ENCODE results near the gene CALHM2. TPM values are rescaled to one million over a fixed set of nuclear protein-coding genes. Genes with fewer than 3 reads are reported as not detected.
A peak's percentile ranks its signal among the peaks of the same experiment; 100 is the strongest.

Gene CALHM2
- total and polyA plus RNA-seq, 9 donors = 42.1 to 105 (median 55.3) TPM

GRCh38 chr10:103443475-103444185, 8.5 kb downstream of the CALHM2 start:
- TF ChIP-seq CTCF (IDR thresholded peaks at IDR 0.05) (no peak), EP300 (IDR thresholded peaks at IDR 0.05) (no peak), POLR2A (IDR thresholded peaks at IDR 0.05) (no peak)
- DNase-seq = no peak
- H3K4me3 ChIP-seq = no peak overlapping the region
- H3K27ac ChIP-seq = peak overlapping the region; percentile 53 to 83
- intact Hi-C loops (cut with DNase I) = no loop called here
- H3K9me3 ChIP-seq = no peaks in the 10 kb centered on the region
- H3K4me1 ChIP-seq (ENCODE audit: insufficient read depth) = peaks cover 32% of the 10 kb centered on the region
- H3K36me3 ChIP-seq = no peaks in the 10 kb centered on the region
- no peaks in the 10 kb centered on the region for H3K27me3 ChIP-seq
- WGBS, 3 donors = 85 to 90% (median 89%) methylated on average over 23 of the region's 23 CpGs

- Histone ChIP-seq H3K36me3 (no peaks in the 10 kb centered on the region), H3K27ac (peak overlapping the region; percentile 53 to 83), H3K4me1 (ENCODE audit: insufficient read depth) (peaks cover 26% of the 10 kb centered on the region), H3K27me3 (no peaks in the 10 kb centered on the region), H3K9me3 (no peaks in the 10 kb centered on the region), H3K4me3 (no peak overlapping the region)
- intact Hi-C loops (cut with DNase I) = no loop called here
- 8 to 16% (median 10%) methylated on average over 13 of the region's 13 CpGs for WGBS, 3 donors
- TF ChIP-seq EP300 (IDR thresholded peaks at IDR 0.05) = no peak
- TF ChIP-seq POLR2A (IDR thresholded peaks at IDR 0.05) = peak; percentile 8
- DNase-seq = peak; percentile 83 to 89 (median 86)
Observed at GRCh38 chr10:103442031-103442461, 10.1 kb downstream of the CALHM2 start.

DNA sequence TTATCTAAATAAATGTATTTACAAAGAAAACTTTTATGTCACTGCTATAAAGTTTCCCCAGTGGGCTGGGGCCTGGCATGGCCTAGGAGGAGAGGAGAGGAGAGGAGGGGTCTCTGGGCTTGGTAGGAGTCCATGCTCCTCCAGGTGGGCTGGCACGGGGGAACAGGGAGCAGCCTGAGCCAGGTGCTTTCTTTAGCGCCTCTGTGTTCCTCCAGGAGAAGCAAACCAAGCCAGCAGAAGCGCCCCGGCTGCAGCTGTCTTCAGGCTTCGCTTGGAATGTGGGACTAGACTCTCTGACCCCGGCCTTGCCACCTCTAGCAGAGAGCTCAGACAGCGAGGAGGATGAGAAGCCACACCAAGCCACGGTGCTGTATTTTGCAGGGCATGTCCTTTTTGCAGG, 10.6 kb downstream of the CALHM2 start:
- peaks cover 26% of the 10 kb centered on the region for H3K4me1 ChIP-seq (ENCODE audit: insufficient read depth)
- H3K4me3 ChIP-seq = no peak overlapping the region
- WGBS, 3 donors = 10 to 25% (median 16%) methylated on average over 8 of the region's 8 CpGs
- peak overlapping the region; percentile 53 to 83 for H3K27ac ChIP-seq
- intact Hi-C loops (cut with DNase I) = no loop called here
- H3K36me3 ChIP-seq = no peaks in the 10 kb centered on the region
- TF ChIP-seq POLR2A (IDR thresholded peaks at IDR 0.05) = no peak
- no peak for TF ChIP-seq CTCF (IDR thresholded peaks at IDR 0.05)
- no peak for TF ChIP-seq EP300 (IDR thresholded peaks at IDR 0.05)
- DNase-seq = no peak
- H3K9me3 ChIP-seq = no peaks in the 10 kb centered on the region
- no peaks in the 10 kb centered on the region for H3K27me3 ChIP-seq

GRCh38 chr10:103441206-103441605, 11.0 kb downstream of the CALHM2 start:
- Histone ChIP-seq H3K4me1 (ENCODE audit: insufficient read depth) (peaks cover 23% of the 10 kb centered on the region), H3K4me3 (no peak overlapping the region), H3K36me3 (no peaks in the 10 kb centered on the region), H3K9me3 (no peaks in the 10 kb centered on the region), H3K27ac (peak overlapping the region; percentile 53 to 83), H3K27me3 (no peaks in the 10 kb centered on the region)
- TF ChIP-seq CTCF (IDR thresholded peaks at IDR 0.05) = no peak
- no peak for TF ChIP-seq EP300 (IDR thresholded peaks at IDR 0.05)
- TF ChIP-seq POLR2A (IDR thresholded peaks at IDR 0.05) = no peak
- DNase-seq = no peak
- intact Hi-C loops (cut with DNase I) = no loop called here
- 73 to 77% (median 74%) methylated on average over 8 of the region's 8 CpGs for WGBS, 3 donors

GRCh38 chr10:103440416-103440815, 11.8 kb downstream of the CALHM2 start:
- Histone ChIP-seq H3K4me1 (ENCODE audit: insufficient read depth) (peaks cover 17% of the 10 kb centered on the region), H3K9me3 (no peaks in the 10 kb centered on the region), H3K27ac (no peak overlapping the region), H3K36me3 (no peaks in the 10 kb centered on the region), H3K27me3 (no peaks in the 10 kb centered on the region), H3K4me3 (no peak overlapping the region)
- TF ChIP-seq CTCF (IDR thresholded peaks at IDR 0.05) (no peak), POLR2A (IDR thresholded peaks at IDR 0.05) (no peak), EP300 (IDR thresholded peaks at IDR 0.05) (no peak)
- no peak for DNase-seq
- intact Hi-C loops (cut with DNase I) = no loop called here
- 92 to 93% (median 93%) methylated on average over 14 of the region's 14 CpGs for WGBS, 3 donors
